Measurements from ENCODE around the gene UXS1. TPM values are rescaled to one million over a fixed set of nuclear protein-coding genes. Genes with fewer than 3 reads are reported as not detected.

Gene UXS1
- total RNA-seq, 1 donor from 2014 or later = 49.2 TPM

DNA sequence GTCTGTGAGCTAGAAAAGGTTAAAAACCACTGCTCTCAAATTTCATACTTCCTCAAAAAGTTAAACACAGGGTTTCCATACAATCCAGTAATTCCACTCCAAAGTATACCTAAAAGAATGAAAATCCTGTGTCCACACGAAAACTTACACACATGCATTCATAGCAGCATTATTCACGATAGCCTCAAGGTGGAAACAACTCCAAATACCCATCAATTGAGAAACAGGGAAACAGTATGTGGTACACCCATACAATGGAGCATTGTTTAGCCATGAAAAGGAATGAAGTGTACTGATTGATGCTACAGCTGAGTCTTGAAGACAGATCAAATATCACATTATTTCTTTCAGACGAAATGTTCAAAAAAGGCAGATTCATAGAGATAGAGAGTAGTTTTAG lies 36.7 kb downstream of the UXS1 start:
- no peak overlapping the region for H3K4me3 Mint-ChIP-seq (ENCODE audit: unreplicated experiment)
- no peak for DNase-seq (ENCODE audit: low read depth)

DNA sequence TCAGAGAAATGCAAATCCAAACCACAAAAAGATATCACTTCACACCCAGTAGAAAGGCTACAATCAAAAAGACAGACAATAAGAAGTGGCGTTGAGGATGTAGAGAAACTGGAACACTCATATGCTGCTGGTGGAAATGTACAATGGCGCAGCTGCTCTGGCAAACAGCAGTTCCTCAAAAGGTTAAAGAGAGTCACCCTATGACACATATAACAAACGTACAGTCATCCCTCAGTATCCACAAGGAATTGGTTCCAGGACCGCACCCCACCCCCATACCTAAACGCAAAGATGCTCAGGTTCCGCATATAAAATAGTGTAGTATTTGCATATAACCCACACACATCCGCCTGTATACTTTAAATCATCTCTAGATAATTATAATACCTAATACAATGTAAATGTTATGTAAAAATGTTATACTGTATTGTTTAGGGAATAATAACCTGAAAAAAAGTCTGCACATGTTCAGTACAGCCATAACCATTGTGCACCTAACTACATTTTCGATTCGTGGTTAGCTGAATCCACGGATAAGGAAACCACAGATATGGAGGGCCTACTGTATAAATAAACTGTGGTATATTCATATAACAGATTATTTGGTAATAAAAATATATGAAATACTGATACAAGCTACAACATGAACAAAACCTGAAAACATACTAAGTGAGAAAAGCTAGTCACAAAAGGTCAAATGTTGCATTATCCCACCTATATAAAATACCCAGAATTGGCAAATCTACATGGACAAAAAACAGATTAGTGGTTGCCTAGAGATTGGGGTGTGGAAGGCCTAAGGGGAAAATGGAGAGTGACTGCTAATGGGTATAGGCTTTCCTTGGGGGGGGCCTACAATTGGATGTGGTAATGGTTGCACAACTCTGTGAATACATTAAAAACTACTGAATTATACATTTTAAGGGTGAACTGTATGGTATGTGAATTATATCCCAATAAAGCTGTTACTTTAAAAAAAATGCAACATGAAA lies 37.5 kb downstream of the UXS1 start:
- H3K4me2 ChIP-seq (ENCODE audit: low read length) = peak overlapping the region; percentile 28
- no peak overlapping the region for H3K27ac Mint-ChIP-seq (ENCODE audit: unreplicated experiment)
- no peak overlapping the region for H3K27ac ChIP-seq (ENCODE audit: low read depth, low read length)
- H4K20me1 ChIP-seq (ENCODE audit: insufficient read depth, low read length) = peaks cover 4% of the 10 kb centered on the region
- H3K9me3 ChIP-seq (ENCODE audit: insufficient read depth, low read depth, low read length) = no peaks in the 10 kb centered on the region
- no peak for FAIRE-seq
- no peak overlapping the region for H3K4me3 Mint-ChIP-seq (ENCODE audit: unreplicated experiment)
- H3K9me3 Mint-ChIP-seq (ENCODE audit: unreplicated experiment) = peaks cover 17% of the 10 kb centered on the region
- H2AFZ ChIP-seq (ENCODE audit: low read depth, low read length) = no peak overlapping the region
- peaks cover 10% of the 10 kb centered on the region for H3K4me1 ChIP-seq (ENCODE audit: insufficient read depth, low read length)
- H3K4me3 ChIP-seq (ENCODE audit: insufficient read depth, low read depth, low read length) = no peak overlapping the region
- H3K79me2 ChIP-seq (ENCODE audit: insufficient read depth, low read length) = no peaks in the 10 kb centered on the region
- H3K36me3 Mint-ChIP-seq (ENCODE audit: low read depth, unreplicated experiment) = peaks cover 33% of the 10 kb centered on the region
- peaks cover 9% of the 10 kb centered on the region for H3K4me1 Mint-ChIP-seq (ENCODE audit: low read depth, unreplicated experiment)
- no peaks in the 10 kb centered on the region for H3K27me3 ChIP-seq (ENCODE audit: insufficient read depth, low read length)
- peaks cover 7% of the 10 kb centered on the region for H3K36me3 ChIP-seq (ENCODE audit: insufficient read depth, low read length)
- DNase-seq (ENCODE audit: low read depth) = peak; percentile 67
- no peaks in the 10 kb centered on the region for H3K27me3 Mint-ChIP-seq (ENCODE audit: low read depth, unreplicated experiment)
- no peak for TF ChIP-seq EZH2 (IDR thresholded peaks at IDR 0.05; ENCODE audit: insufficient read depth, low read length)
- TF ChIP-seq CTCF (IDR thresholded peaks at IDR 0.05; ENCODE audit: insufficient read depth, low read depth, low read length) = no peak
- no peak overlapping the region for H3K9ac ChIP-seq (ENCODE audit: low read length)

More for the DNA sequence above, 36.7 kb downstream of the UXS1 start:
- H3K36me3 Mint-ChIP-seq (ENCODE audit: low read depth, unreplicated experiment) = peaks cover 33% of the 10 kb centered on the region
- H3K27me3 ChIP-seq (ENCODE audit: insufficient read depth, low read length) = no peaks in the 10 kb centered on the region
- peaks cover 4% of the 10 kb centered on the region for H4K20me1 ChIP-seq (ENCODE audit: insufficient read depth, low read length)
- no peak overlapping the region for H3K27ac ChIP-seq (ENCODE audit: low read depth, low read length)
- peaks cover 7% of the 10 kb centered on the region for H3K36me3 ChIP-seq (ENCODE audit: insufficient read depth, low read length)
- H3K27me3 Mint-ChIP-seq (ENCODE audit: low read depth, unreplicated experiment) = no peaks in the 10 kb centered on the region
- peaks cover 10% of the 10 kb centered on the region for H3K4me1 ChIP-seq (ENCODE audit: insufficient read depth, low read length)
- peaks cover 12% of the 10 kb centered on the region for H3K4me1 Mint-ChIP-seq (ENCODE audit: low read depth, unreplicated experiment)
- H3K9me3 Mint-ChIP-seq (ENCODE audit: unreplicated experiment) = peaks cover 17% of the 10 kb centered on the region
- H3K27ac Mint-ChIP-seq (ENCODE audit: unreplicated experiment) = no peak overlapping the region
- no peaks in the 10 kb centered on the region for H3K9me3 ChIP-seq (ENCODE audit: insufficient read depth, low read depth, low read length)
- TF ChIP-seq EZH2 (IDR thresholded peaks at IDR 0.05; ENCODE audit: insufficient read depth, low read length) (no peak), CTCF (IDR thresholded peaks at IDR 0.05; ENCODE audit: insufficient read depth, low read depth, low read length) (no peak)
- no peak overlapping the region for H3K4me2 ChIP-seq (ENCODE audit: low read length)
- no peak for FAIRE-seq
- H3K79me2 ChIP-seq (ENCODE audit: insufficient read depth, low read length) = no peaks in the 10 kb centered on the region
- H3K4me3 ChIP-seq (ENCODE audit: insufficient read depth, low read depth, low read length) = no peak overlapping the region
- H2AFZ ChIP-seq (ENCODE audit: low read depth, low read length) = no peak overlapping the region
- H3K9ac ChIP-seq (ENCODE audit: low read length) = no peak overlapping the region

- Histone ChIP-seq H4K20me1 (ENCODE audit: insufficient read depth, low read length) (peaks cover 4% of the 10 kb centered on the region), H3K4me3 (ENCODE audit: insufficient read depth, low read depth, low read length) (no peak overlapping the region), H3K9ac (ENCODE audit: low read length) (no peak overlapping the region), H3K27ac (ENCODE audit: low read depth, low read length) (no peak overlapping the region), H3K27me3 (ENCODE audit: insufficient read depth, low read length) (no peaks in the 10 kb centered on the region), H2AFZ (ENCODE audit: low read depth, low read length) (no peak overlapping the region), H3K9me3 (ENCODE audit: insufficient read depth, low read depth, low read length) (no peaks in the 10 kb centered on the region), H3K4me1 (ENCODE audit: insufficient read depth, low read length) (peaks cover 10% of the 10 kb centered on the region), H3K79me2 (ENCODE audit: insufficient read depth, low read length) (no peaks in the 10 kb centered on the region), H3K36me3 (ENCODE audit: insufficient read depth, low read length) (peaks cover 11% of the 10 kb centered on the region), H3K4me2 (ENCODE audit: low read length) (no peak overlapping the region)
- peaks cover 33% of the 10 kb centered on the region for H3K36me3 Mint-ChIP-seq (ENCODE audit: low read depth, unreplicated experiment)
- no peak overlapping the region for H3K27ac Mint-ChIP-seq (ENCODE audit: unreplicated experiment)
- no peaks in the 10 kb centered on the region for H3K4me1 Mint-ChIP-seq (ENCODE audit: low read depth, unreplicated experiment)
- H3K9me3 Mint-ChIP-seq (ENCODE audit: unreplicated experiment) = peaks cover 17% of the 10 kb centered on the region
- TF ChIP-seq EZH2 (IDR thresholded peaks at IDR 0.05; ENCODE audit: insufficient read depth, low read length) (no peak), CTCF (IDR thresholded peaks at IDR 0.05; ENCODE audit: insufficient read depth, low read depth, low read length) (no peak)
- H3K4me3 Mint-ChIP-seq (ENCODE audit: unreplicated experiment) = no peak overlapping the region
- DNase-seq (ENCODE audit: low read depth) = no peak
- no peaks in the 10 kb centered on the region for H3K27me3 Mint-ChIP-seq (ENCODE audit: low read depth, unreplicated experiment)
- FAIRE-seq = no peak
Measured at GRCh38 chr2:106153781-106154180, 40.3 kb downstream of the UXS1 start.
